HepG2 (cell line): ENCODE results near the gene MAPRE3. TPM values are rescaled to one million over a fixed set of nuclear protein-coding genes. Genes with fewer than 3 reads are reported as not detected.

Experiments
- AHDC1 ChIP-seq: sonication (generic); formaldehyde crosslinking; IDR thresholded peaks from 2 replicates; pipeline ENCODE4 v1.5.1; 2020; ENCODE audit warnings: mild to moderate bottlenecking, missing genetic modification reagents, borderline replicate concordance
- CEBPG ChIP-seq: IDR thresholded peaks from 2 replicates; pipeline ENCODE4 v1.6.1; 2016
- ELF1 ChIP-seq: sonication (generic); formaldehyde crosslinking; IDR thresholded peaks from 2 replicates; pipeline ENCODE4 v1.4.0; 2020; ENCODE audit warnings: missing genetic modification reagents
- HMGXB4 ChIP-seq, 2 experiments: sonication (generic) in 1 of 2; formaldehyde crosslinking in 1 of 2; IDR thresholded peaks; 2 replicates each; pipeline versions ENCODE4 v1.4.0 to v1.6.1; 2018 to 2020; ENCODE audit warnings: missing genetic modification reagents in 2 of 2, borderline replicate concordance in 1 of 2, low read depth in 1 of 2, mild to moderate bottlenecking in 1 of 2, missing biosample characterization in 1 of 2
- JUND ChIP-seq: sonication (generic); formaldehyde crosslinking; IDR thresholded peaks from 2 replicates; pipeline ENCODE4 v1.8.0; 2022; ENCODE audit warnings: mild to moderate bottlenecking, missing genetic modification reagents
- KDM6A ChIP-seq: IDR thresholded peaks from 2 replicates; pipeline ENCODE4 v1.6.1; 2016; ENCODE audit warnings: low read depth
- NR3C1 ChIP-seq: sonication (generic); formaldehyde crosslinking; IDR thresholded peaks from 2 replicates; pipeline ENCODE4 v1.4.0; 2020; ENCODE audit warnings: missing genetic modification reagents
- PCBP1 ChIP-seq: fragments of 200-400 bp; formaldehyde crosslinking; IDR thresholded peaks from 2 replicates; pipeline ENCODE4 v1.6.1; 2017; ENCODE audit warnings: mild to moderate bottlenecking, low read depth, low read length, borderline replicate concordance
- PHF20 ChIP-seq: sonication (generic); formaldehyde crosslinking; IDR thresholded peaks from 2 replicates; pipeline ENCODE4 v1.5.0; 2020; ENCODE audit warnings: mild to moderate bottlenecking, missing genetic modification reagents
- REPIN1 ChIP-seq: sonication (generic); formaldehyde crosslinking; IDR thresholded peaks from 2 replicates; pipeline ENCODE4 v1.8.0; 2022; ENCODE audit warnings: missing genetic modification reagents, low read depth, mild to moderate bottlenecking, borderline replicate concordance
- RORA ChIP-seq: sonication (generic); formaldehyde crosslinking; IDR thresholded peaks from 2 replicates; pipeline ENCODE4 v1.5.0; 2020; ENCODE audit warnings: mild to moderate bottlenecking, missing genetic modification reagents, moderate library complexity
- ZEB1 ChIP-seq: IDR thresholded peaks from 2 replicates; pipeline ENCODE4 v1.6.1; 2012; ENCODE audit warnings: mild to moderate bottlenecking, low read depth, inconsistent platforms; ENCODE audit not compliant: insufficient replicate concordance
- ZMYM2 ChIP-seq: sonication (generic); formaldehyde crosslinking; IDR thresholded peaks from 2 replicates; pipeline ENCODE4 v1.8.0; 2022; ENCODE audit warnings: mild to moderate bottlenecking, missing genetic modification reagents
- ZNF264 ChIP-seq: sonication (generic); formaldehyde crosslinking; IDR thresholded peaks from 2 replicates; pipeline ENCODE4 v1.4.0; 2020; ENCODE audit warnings: missing genetic modification reagents
- ZNF484 ChIP-seq: sonication (generic); formaldehyde crosslinking; IDR thresholded peaks from 2 replicates; pipeline ENCODE4 v1.5.1; 2020; ENCODE audit warnings: mild to moderate bottlenecking, low read depth, missing genetic modification reagents, borderline replicate concordance
- ZNF598 ChIP-seq: sonication (generic); formaldehyde crosslinking; IDR thresholded peaks from 2 replicates; pipeline ENCODE4 v1.5.1; 2020; ENCODE audit warnings: mild to moderate bottlenecking, missing genetic modification reagents, borderline replicate concordance
- ZNF639 ChIP-seq: conservative IDR thresholded peaks from 2 replicates; pipeline ENCODE4 v1.6.1; 2018; ENCODE audit warnings: missing genetic modification reagents
- ZNF652 ChIP-seq: IDR thresholded peaks from 2 replicates; pipeline ENCODE4 v1.6.1; 2016; ENCODE audit warnings: low read depth, borderline replicate concordance
- ZNF773 ChIP-seq: sonication (generic); formaldehyde crosslinking; IDR thresholded peaks from 2 replicates; pipeline ENCODE4 v1.4.0; 2020; ENCODE audit warnings: missing genetic modification reagents, borderline replicate concordance
- polyA plus RNA-seq, 8 experiments: library from polyadenylated mRNA; depleted of rRNA in 3 of 8; stranded (reverse) in 7 of 8; unstranded in 1 of 8; fragments of >200 nt; fragmentation: Illumina TruSeq in 4 of 8; extraction: Trizol in 4 of 8; gene quantifications; 2 replicates each; pipeline versions ENCODE4 v1.2.1 to v1.2.3, GENCODE V29; 2011 to 2016; ENCODE audit warnings: low read depth in 4 of 8, missing spikeins in 1 of 8, mixed read lengths in 1 of 8; ENCODE audit not compliant: insufficient read depth in 1 of 8
- total RNA-seq, 5 experiments: library from RNA; depleted of rRNA; stranded (reverse); fragments of >200 nt; fragmentation: Illumina TruSeq; extraction: Trizol; gene quantifications; 2 replicates each; pipeline ENCODE4 v1.2.3, GENCODE V29; 2016; ENCODE audit warnings: low read depth in 1 of 5

MAPRE3 gene
- total and polyA plus RNA-seq, 2 of the 13 experiments (the other 11 are each of a cell fraction or from before 2014, with no cell fraction given), result 0.31 to 0.91 TPM

GRCh38 chr2:27071277-27071989 is 101.0 kb downstream of the MAPRE3 start, which contains the start of gene OST4 (continued):
- TF ChIP-seq HMGXB4 (CRISPR knock-in tag; IDR thresholded peaks at IDR 0.05; ENCODE audit: borderline replicate concordance in 1 of 2, low read depth in 1 of 2) (peak; percentile 61 to 86; a peak in 3 of 4 replicates), CEBPG (no peak), ZEB1 (no peak), ZNF639 (CRISPR knock-in tag) (0 out of 2 replicates have a peak, but pooled peaks have one; percentile 47), ELF1 (CRISPR knock-in tag) (peak; percentile 58), ZNF773 (CRISPR knock-in tag) (peak; percentile 72; the same call in 1 of the 2 replicates), ZMYM2 (CRISPR knock-in tag) (no peak), NR3C1 (CRISPR knock-in tag) (no peak), RORA (CRISPR knock-in tag) (no peak), ZNF598 (CRISPR knock-in tag) (peak; percentile 82; the same call in 1 of the 2 replicates), AHDC1 (CRISPR knock-in tag) (0 out of 2 replicates have a peak, but pooled peaks have one; percentile 0), PHF20 (CRISPR knock-in tag) (peak; percentile 90), REPIN1 (CRISPR knock-in tag) (no peak), JUND (CRISPR knock-in tag) (no peak), PCBP1 (no peak), ZNF652 (CRISPR knock-in tag) (no peak), KDM6A (CRISPR knock-in tag) (no peak), ZNF484 (no peak), ZNF264 (CRISPR knock-in tag) (peak; percentile 23; the same call in 1 of the 2 replicates)
